Activated CD4-positive, alpha-beta T cell treated with anti-CD3 and anti-CD28 coated beads, Interleukin-2, amount 50 U/mL, for 48 hours (primary cell): ENCODE results near the gene SHROOM3.

Experiments used
- DNase-seq, 2 experiments: peaks; one replicate each; pipeline ENCODE4 v3.0.0-alpha.2; 2020

Gene SHROOM3

GRCh38 chr4:76545226-76545884 is 110.3 kb downstream of the SHROOM3 start:
- DNase-seq: no peak

DNA sequence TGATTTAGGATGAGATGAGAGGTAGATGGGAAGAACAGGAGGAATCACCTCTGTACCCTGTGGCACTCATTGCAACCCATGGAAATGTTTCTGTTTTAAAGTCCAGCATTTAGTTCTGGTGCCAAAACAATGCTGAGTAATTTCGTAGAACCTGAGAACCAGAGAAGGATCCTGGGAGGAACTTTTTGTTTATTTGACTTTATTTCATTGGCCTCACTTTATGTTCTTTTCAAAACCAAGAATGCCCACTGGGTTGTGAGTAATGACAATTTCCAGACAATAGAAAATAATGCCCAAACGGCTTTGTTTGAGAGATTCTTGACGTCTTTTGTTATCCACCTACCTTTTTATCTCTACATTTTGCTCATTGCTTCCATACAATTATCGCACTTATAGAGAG is 111.3 kb downstream of the SHROOM3 start:
- DNase-seq: no peak

DNA sequence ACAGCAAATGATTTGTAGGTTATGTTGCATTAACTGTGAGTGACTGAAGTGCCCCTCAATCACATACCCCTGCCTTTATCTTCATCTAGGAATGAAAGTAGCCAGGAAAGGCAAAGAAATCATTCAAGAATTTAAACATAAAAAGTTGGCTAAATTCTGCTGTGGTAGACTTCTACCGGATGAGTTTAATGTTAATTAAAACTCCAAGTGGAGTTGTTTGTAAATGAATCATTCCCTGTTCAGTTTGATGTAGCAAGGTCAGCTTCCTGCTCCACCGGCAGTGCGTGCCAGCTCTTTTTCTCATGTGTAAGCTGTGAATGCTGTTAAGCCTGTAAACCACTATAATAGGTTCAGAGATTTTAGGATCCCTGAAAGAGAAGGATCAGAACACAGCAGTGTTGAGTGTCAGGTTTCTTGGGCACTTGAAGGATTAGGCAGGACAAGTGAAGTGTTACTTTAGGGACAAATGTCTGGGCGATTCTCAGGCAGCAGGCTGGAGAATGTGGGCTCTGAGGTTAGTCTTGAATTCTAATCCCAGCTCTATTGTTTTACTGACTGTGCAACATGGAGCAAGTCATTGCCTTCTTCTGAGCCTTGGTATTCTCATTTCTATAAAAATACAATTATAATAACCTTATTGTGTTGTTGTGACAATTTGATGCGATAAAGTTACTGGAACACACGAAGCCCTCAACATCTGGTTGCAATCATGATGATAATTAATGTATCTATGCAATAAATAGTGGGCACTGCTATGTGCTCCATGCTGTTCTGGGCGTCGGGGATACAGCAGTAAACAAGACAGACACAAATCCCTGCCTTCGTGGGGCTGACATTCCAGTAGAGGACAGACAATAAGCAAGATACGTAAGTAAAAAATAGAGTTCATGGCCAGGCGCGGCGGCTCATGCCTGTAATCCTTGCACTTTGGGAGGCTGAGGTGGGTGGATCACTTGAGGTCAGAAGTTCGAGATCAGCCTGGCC is 112.0 kb downstream of the SHROOM3 start:
- no peak for DNase-seq

GRCh38 chr4:76548704-76549103 is 113.7 kb downstream of the SHROOM3 start:
- no peak for DNase-seq

DNA sequence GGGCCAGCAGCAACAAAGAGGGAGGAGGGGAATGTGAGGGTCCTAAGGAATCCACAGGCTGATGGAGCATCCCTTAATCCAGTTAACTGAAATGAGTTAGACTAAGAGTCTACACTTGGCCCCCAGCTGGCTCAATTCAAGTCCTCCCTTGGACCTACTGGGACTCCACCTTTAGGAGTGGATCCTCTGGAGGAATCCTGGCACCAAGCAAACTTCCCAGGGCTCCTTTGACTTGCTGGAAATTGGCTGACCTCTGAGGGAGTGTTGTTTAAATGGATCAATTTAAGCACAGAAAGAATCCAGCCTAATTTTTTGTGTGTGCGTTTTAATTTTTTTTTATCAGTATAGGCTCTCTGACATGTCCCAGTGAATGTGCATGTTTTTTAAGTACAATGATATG is 114.7 kb downstream of the SHROOM3 start:
- no peak for DNase-seq

- no peak for DNase-seq
Measured at GRCh38 chr4:76550966-76551780, 116.1 kb downstream of the SHROOM3 start.

GRCh38 chr4:76554630-76555029 is 119.6 kb downstream of the SHROOM3 start:
- DNase-seq: no peak

DNA sequence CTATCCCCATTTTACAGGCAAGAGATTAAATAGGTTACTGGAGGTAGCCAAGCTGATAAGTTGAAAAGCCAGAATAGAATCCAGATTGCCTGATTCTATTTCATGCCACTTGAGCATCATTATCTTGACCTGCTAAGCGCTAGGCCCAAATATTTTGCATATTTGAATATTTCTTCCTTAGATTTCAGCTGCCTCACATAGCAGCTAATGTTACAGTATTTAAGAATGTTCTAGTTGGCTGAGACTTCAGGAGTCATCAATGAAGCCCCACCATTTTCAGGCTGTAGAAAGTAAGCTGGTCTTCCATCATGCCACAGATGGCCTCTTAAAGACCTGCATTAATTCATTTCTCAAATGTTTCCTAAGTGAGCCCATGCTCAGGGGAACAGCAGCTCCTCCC is 121.4 kb downstream of the SHROOM3 start:
- no peak for DNase-seq

- DNase-seq: no peak
Measured at GRCh38 chr4:76558396-76559235, 123.6 kb downstream of the SHROOM3 start.

GRCh38 chr4:76559236-76560071 is 124.4 kb downstream of the SHROOM3 start:
- DNase-seq: no peak

- DNase-seq: no peak
Measured at GRCh38 chr4:76562161-76562560, 127.1 kb downstream of the SHROOM3 start.

- DNase-seq: no peak
Measured at GRCh38 chr4:76562836-76563453, 127.9 kb downstream of the SHROOM3 start.

- no peak for DNase-seq
Measured at GRCh38 chr4:76563454-76564122, 128.6 kb downstream of the SHROOM3 start.

GRCh38 chr4:76564123-76564915 is 129.3 kb downstream of the SHROOM3 start:
- DNase-seq: no peak

DNA sequence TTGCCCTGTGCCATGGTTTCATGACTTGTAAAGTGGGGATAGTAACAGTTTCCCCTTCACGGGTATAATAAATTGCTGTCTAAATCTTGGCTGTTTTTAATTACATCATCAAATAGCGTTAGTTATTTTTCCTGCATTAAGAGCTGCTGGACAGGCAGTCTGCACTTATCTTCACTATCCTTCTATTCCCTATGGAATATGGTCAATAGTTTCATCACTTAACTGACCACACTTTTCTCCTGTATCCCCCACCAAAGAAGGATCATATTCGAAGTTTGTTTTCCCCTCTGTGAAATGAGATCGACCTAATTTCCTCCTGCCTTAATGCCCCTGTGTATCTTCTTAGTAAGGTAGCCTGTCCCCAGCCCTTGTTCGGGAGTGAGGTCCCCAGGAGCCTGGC is 133.2 kb downstream of the SHROOM3 start:
- DNase-seq: no peak

DNA sequence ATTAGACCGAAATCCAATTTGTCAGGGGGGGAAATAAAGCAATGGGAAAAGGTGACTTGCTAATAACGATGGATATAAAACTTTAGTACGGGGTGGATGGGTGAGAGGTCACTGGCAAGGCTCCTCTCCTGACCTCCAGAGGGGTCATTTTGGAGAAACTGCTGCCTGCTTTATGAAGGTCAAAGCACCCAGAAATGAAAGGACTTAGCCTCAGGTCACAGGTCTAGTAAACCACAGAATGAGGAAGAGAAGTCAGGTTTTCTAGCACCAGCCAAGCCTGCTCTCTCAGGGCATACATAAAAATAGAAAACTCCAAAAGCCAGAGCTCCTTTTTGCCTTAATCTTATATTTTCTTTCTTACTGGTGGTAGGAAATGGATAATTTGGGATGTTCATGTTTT is 134.2 kb downstream of the SHROOM3 start:
- DNase-seq: no peak

DNA sequence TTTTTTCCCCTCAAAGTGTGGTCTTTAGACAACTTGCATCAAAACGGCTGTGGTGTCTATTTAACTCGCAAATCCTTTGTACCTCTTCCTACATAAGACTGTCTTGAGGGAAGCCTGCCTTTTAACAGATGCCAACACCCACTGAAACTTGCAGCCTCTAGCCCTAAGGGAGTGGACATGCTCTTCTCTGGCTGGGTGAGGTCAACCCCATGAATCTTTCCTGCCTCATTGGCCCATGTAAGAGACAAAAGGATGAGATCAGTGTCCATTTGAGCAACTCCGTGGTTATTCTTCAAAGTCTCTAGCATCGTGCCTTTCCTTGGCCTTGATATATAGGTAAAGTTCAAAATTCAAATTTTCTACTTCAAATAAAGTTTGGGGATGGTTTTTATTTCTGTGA is 134.7 kb downstream of the SHROOM3 start:
- DNase-seq: no peak

GRCh38 chr4:76570141-76570973 is 135.3 kb downstream of the SHROOM3 start:
- no peak for DNase-seq

DNA sequence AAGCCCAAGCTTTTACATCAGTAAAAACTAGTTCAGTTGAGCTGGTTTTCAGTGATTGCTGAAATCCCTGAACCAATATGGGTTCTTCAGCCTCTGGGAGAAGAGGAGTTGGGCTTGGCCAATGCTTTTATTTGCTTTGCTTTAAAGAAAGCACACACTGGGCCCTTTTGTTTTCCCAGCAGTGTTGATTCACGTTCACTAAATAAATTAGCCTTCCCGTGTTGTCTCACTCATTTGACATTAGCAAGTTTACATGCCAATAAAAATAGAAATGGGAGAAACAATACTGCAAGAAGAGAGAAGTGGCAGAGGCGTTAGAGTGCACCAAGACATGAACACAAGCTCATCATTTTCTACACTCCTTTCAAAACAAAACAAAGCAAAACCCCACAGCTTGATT is 136.2 kb downstream of the SHROOM3 start:
- no peak for DNase-seq
